ENCODE measurements around the gene FLCN. TPM values are rescaled to one million over a fixed set of nuclear protein-coding genes. Genes with fewer than 3 reads are reported as not detected.
"Not testable (repeated sequence)": the region's sequence is repeated elsewhere in the genome, so short reads cannot be mapped to it uniquely, and the experiment has no call there.

Gene FLCN, protein sequence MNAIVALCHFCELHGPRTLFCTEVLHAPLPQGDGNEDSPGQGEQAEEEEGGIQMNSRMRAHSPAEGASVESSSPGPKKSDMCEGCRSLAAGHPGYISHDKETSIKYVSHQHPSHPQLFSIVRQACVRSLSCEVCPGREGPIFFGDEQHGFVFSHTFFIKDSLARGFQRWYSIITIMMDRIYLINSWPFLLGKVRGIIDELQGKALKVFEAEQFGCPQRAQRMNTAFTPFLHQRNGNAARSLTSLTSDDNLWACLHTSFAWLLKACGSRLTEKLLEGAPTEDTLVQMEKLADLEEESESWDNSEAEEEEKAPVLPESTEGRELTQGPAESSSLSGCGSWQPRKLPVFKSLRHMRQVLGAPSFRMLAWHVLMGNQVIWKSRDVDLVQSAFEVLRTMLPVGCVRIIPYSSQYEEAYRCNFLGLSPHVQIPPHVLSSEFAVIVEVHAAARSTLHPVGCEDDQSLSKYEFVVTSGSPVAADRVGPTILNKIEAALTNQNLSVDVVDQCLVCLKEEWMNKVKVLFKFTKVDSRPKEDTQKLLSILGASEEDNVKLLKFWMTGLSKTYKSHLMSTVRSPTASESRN
- total RNA-seq (ENCODE audit: low replicate concordance) = 67.3 and 78.2 TPM in 2 replicates

DNA sequence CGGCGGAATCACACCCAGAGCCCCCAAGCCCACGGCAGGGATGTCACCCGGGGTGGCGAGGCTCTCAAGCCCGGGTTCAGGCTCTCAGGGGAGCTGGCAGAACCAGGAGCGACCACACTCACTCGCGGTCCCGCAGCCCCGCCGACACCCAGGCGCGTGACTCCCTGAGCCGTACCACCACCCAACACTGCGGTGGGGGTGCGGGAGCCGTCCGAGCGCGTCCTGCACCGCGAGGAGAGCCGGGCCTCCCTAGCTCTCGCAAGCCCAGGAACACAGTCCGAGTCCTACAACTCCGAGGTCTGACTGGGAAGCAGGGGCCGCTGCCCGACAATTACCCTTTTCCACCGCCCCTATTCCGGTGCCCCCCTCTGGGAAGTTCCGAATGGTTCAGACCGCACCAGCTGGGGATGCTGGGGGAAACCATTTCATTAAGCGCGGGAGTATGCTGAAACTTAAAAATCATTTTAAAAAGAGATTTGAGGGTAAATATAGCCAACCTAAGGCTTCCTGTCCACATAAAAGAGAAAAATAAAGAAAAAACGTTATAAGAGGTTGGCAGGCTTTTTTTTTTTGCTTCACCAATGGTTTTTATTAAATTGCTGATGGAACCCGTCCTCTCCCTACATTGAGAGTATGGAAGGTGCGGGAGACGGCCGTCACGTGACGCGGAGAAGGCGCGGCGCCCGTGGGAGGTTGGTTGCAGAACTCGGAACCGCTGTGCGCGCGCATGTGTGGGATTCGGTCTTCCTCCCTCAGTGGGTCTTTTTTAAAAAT, at the start of gene FLCN:
TSS of gene FLCN (minus strand) at position 143 of the 774 bp plus-strand sequence. CDS start 9,031 bp downstream, outside the sequence.
- DNase-seq (ENCODE audit: low read depth) = peak; percentile 94
- peak within 1 kb of the TSS; percentile 99 for H3K4me3 ChIP-seq (ENCODE audit: low read depth, low read length)
- TF ChIP-seq, protein P1, sequence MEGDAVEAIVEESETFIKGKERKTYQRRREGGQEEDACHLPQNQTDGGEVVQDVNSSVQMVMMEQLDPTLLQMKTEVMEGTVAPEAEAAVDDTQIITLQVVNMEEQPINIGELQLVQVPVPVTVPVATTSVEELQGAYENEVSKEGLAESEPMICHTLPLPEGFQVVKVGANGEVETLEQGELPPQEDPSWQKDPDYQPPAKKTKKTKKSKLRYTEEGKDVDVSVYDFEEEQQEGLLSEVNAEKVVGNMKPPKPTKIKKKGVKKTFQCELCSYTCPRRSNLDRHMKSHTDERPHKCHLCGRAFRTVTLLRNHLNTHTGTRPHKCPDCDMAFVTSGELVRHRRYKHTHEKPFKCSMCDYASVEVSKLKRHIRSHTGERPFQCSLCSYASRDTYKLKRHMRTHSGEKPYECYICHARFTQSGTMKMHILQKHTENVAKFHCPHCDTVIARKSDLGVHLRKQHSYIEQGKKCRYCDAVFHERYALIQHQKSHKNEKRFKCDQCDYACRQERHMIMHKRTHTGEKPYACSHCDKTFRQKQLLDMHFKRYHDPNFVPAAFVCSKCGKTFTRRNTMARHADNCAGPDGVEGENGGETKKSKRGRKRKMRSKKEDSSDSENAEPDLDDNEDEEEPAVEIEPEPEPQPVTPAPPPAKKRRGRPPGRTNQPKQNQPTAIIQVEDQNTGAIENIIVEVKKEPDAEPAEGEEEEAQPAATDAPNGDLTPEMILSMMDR (IDR thresholded peaks at IDR 0.05; ENCODE audit: insufficient read depth, low read length) = no peak

DNA sequence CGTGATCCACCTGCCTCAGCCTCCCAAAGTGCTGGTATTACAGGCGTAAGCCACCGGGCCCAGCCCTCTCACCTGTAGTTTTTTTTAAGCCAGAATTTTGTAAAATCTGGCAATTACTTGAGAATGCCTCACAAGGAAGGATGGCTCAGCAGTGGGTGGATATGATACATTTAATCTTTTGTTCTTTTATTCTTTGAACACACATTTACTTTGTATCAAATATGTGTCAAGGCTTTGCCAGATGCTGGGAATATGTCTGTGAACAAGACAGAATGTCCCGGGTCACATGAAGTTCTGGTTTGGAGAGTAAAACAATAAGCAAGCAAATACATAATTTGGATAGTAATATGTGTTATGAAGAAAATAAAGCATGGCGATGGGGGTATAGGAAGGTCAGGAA, 49.0 kb upstream of the FLCN start:
- no peak overlapping the region for H3K4me3 ChIP-seq (ENCODE audit: low read depth, low read length)
- TF ChIP-seq, protein P1 (IDR thresholded peaks at IDR 0.05; ENCODE audit: insufficient read depth, low read length) = no peak

DNA sequence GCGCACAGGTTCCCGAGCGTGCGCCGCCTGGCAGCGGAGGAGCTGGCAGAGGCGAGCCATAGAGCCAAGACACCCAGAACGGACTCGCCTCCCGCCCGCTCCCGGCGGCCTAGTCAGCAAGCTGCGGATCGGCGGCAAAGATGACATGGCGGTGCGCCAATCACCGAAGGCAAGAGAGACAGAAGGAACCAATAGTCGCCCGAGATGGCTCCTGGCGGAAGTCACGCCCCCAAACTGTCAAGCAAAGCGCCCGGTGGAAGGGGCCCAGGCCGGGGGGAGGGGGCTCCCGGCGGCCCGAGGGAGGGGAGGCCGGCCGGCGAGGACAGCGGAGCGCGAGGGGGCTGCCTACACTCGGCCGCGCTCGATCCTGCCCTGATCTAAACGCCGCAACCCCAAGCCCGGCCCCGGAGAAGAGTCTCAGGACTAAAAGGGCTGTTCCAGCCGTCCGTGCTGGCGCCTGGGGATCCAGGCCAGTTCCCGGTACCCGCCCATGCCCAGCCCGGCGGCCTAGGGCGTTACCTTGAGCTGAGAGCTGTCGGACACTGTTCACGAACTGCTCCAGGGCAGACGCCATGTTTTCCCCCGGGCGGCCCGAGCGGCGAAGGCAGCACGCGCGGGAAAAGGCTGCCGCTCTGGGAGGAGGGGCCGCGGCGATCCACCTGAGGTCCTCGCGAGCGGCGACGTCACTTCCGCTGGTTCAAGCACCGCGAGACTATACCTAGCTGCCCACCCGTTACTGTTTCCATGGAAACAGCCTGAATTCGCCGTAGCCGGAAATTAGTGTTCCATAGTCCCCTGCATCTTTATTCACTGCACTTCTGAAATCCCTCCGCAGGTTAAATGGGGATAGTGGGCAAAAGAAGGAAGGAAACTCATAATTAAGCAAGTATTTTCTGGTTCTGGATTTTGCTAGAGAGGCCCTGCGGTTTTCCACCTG, 43.9 kb upstream of the FLCN start, which contains the start of gene COPS3:
TSS of gene COPS3 (minus strand) at position 634 of the 937 bp plus-strand sequence. CDS start at position 574, 60 bp downstream.
- TF ChIP-seq, protein P1 (IDR thresholded peaks at IDR 0.05; ENCODE audit: insufficient read depth, low read length) = no peak
- peak within 1 kb of the TSS; percentile 89 for H3K4me3 ChIP-seq (ENCODE audit: low read depth, low read length)
- peak; percentile 98 for DNase-seq (ENCODE audit: low read depth)

More for the DNA sequence above, 49.0 kb upstream of the FLCN start:
- no peak for DNase-seq (ENCODE audit: low read depth)

DNA sequence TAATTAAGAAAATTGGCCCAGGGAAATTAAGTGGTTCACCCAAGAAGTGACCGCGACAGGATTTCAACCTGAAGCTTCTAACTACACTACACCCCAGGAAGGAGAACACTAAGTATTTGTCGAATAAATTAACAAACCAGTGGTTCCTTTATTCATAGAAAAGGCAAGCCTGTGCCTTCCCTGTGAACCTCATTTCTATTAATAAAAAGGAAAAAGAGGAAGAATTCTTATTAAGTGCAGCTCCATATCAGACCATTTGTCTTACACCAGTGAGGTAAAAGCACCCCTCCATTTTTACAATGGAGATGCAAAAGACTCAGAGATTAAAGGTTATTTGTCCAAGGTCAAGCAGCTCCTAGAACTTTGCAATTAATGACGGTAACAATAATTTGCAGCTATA, 42.3 kb upstream of the FLCN start:
- DNase-seq (ENCODE audit: low read depth) = no peak
- TF ChIP-seq, protein P1 (IDR thresholded peaks at IDR 0.05; ENCODE audit: insufficient read depth, low read length) = no peak
- peak overlapping the region; percentile 89 for H3K4me3 ChIP-seq (ENCODE audit: low read depth, low read length)

DNA sequence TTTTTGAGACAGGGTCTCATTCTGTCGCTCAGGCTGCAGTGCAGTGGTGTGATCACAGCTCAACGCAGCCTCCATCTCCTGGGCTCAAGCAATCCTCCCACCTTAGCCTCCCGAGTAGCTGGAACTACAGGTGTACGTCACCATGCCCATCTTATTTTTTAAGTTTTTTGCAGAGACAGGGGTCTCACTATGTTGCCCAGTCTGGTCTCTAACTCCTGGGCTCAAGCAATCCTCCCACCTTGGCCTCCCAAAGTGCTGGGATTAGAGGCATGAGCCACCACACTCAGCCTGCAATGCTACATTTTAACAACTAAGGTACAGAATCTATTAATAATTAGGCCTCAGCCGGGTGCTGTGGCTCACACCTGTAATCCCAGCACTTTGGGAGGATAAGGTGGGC, 40.5 kb upstream of the FLCN start:
- H3K4me3 ChIP-seq (ENCODE audit: low read depth, low read length); DNase-seq (ENCODE audit: low read depth): not testable (repeated sequence)

DNA sequence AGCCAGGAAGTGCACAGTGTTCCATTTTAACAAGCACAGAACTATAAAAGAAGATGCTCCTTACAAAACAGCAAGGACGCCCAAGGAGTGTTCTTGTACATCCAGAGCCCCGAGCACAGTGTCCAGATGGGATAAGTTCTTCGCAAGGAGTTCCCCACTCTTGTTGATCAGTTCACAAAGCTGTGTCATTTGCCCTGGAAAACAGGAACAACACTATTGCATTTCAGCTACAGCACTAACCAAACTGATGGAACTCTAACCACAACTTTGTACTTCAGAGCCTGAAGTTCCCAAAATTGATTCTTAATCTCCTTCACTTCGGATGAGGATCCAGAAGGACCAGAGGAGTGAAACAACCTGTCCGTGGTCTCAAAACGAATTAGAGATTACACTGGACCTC, 39.0 kb upstream of the FLCN start:
- H3K4me3 ChIP-seq (ENCODE audit: low read depth, low read length) = no peak overlapping the region
- no peak for DNase-seq (ENCODE audit: low read depth)
- TF ChIP-seq, protein P1 (IDR thresholded peaks at IDR 0.05; ENCODE audit: insufficient read depth, low read length) = no peak

All from fibroblast of the aortic adventitia (primary cell).